ENCODE data around the gene NIN. TPM values are rescaled to one million over a fixed set of nuclear protein-coding genes. Genes with fewer than 3 reads are reported as not detected.

The NIN gene
- total RNA-seq, 1 donor from 2014 or later = 104 TPM

DNA sequence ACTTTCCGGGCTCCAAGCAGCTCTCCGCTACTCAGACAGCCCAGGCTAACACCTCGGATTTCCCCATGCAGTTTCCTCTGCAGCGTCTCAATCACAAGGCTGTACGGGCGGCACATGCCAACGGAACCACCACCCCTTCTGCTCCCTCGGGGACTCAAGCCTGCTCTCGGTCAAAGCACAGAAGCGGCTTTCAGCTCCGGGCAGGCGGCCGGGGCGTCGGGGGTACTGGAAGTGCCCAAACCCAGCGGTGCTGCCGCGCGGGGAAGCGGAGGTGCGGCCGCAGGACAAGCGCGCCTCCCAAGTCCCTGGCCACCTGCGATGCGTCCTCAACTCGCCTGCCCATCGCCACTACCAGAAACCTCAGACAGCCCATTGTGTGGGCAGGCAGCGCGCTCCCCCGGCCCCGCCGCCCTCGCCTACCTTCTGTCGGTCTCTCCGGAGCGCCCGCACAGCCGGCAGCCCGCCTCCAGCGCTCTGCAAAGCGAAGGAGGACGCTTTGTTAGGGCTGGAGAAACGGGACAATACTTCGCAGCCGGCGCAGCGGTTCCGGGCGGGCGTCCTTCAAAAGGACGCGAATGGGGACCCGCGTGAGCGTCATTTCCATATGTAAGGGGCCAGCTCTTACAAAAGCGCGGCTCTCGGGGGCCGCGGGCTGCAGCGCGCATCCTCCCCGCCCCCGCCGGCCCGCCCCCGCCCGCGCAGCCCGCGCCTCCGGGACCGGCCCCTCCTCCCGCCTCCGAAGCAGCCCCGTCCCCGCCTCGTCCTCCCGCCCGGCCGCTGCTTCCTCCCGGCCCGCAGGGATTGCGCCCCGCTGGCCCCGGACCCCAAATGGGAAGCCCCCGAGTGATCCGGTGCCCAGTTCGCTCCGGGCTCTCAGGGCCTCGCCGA lies 674 bp downstream of the NIN start:
- Mint-ChIP-seq H3K4me3 (ENCODE audit: unreplicated experiment) (peak overlapping the region; percentile 99), H3K27ac (ENCODE audit: unreplicated experiment) (peak overlapping the region; percentile 98), H3K4me1 (ENCODE audit: low read depth, unreplicated experiment) (peaks cover 35% of the 10 kb centered on the region), H3K9me3 (ENCODE audit: unreplicated experiment) (peaks cover 20% of the 10 kb centered on the region), H3K36me3 (ENCODE audit: unreplicated experiment) (no peaks in the 10 kb centered on the region), H3K27me3 (ENCODE audit: unreplicated experiment) (peaks cover 14% of the 10 kb centered on the region)
- TF ChIP-seq, protein P1, sequence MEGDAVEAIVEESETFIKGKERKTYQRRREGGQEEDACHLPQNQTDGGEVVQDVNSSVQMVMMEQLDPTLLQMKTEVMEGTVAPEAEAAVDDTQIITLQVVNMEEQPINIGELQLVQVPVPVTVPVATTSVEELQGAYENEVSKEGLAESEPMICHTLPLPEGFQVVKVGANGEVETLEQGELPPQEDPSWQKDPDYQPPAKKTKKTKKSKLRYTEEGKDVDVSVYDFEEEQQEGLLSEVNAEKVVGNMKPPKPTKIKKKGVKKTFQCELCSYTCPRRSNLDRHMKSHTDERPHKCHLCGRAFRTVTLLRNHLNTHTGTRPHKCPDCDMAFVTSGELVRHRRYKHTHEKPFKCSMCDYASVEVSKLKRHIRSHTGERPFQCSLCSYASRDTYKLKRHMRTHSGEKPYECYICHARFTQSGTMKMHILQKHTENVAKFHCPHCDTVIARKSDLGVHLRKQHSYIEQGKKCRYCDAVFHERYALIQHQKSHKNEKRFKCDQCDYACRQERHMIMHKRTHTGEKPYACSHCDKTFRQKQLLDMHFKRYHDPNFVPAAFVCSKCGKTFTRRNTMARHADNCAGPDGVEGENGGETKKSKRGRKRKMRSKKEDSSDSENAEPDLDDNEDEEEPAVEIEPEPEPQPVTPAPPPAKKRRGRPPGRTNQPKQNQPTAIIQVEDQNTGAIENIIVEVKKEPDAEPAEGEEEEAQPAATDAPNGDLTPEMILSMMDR (IDR thresholded peaks at IDR 0.05; ENCODE audit: partially characterized antibody, unreplicated experiment) = no peak
- peak; percentile 72 for DNase-seq

DNA sequence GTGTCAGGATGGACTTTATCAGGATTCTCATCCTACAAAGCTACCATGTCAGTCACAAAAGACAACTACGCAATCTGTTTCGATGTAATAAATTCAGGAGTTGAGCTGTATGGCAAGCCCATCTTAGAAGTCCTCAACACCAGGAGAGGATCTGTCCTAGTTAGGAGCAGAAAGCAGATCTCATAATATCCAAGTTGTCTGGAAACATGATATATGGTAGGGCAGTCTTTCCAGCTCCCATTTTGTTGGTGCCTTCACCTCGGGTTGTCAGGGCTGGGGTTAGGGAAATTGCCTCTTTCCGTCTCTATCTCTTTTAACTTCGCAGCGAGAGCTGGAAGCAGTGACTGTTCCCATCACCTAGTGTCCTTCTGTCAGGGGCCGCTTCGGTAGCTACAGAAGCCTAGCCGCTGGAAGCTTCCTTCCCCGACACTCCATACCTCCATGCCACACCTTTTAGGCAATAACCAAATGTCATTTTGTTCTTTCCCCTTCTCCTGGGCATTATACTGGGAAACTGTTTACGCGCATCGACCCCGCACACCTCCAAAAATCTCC lies 1.4 kb downstream of the NIN start:
- H3K4me3 Mint-ChIP-seq (ENCODE audit: unreplicated experiment) = peak overlapping the region; percentile 99
- DNase-seq = no peak
- TF ChIP-seq, protein P1 (IDR thresholded peaks at IDR 0.05; ENCODE audit: partially characterized antibody, unreplicated experiment) = no peak
- no peaks in the 10 kb centered on the region for H3K36me3 Mint-ChIP-seq (ENCODE audit: unreplicated experiment)
- peak overlapping the region; percentile 98 for H3K27ac Mint-ChIP-seq (ENCODE audit: unreplicated experiment)
- H3K9me3 Mint-ChIP-seq (ENCODE audit: unreplicated experiment) = peaks cover 21% of the 10 kb centered on the region
- peaks cover 14% of the 10 kb centered on the region for H3K27me3 Mint-ChIP-seq (ENCODE audit: unreplicated experiment)
- H3K4me1 Mint-ChIP-seq (ENCODE audit: low read depth, unreplicated experiment) = peaks cover 41% of the 10 kb centered on the region

DNA sequence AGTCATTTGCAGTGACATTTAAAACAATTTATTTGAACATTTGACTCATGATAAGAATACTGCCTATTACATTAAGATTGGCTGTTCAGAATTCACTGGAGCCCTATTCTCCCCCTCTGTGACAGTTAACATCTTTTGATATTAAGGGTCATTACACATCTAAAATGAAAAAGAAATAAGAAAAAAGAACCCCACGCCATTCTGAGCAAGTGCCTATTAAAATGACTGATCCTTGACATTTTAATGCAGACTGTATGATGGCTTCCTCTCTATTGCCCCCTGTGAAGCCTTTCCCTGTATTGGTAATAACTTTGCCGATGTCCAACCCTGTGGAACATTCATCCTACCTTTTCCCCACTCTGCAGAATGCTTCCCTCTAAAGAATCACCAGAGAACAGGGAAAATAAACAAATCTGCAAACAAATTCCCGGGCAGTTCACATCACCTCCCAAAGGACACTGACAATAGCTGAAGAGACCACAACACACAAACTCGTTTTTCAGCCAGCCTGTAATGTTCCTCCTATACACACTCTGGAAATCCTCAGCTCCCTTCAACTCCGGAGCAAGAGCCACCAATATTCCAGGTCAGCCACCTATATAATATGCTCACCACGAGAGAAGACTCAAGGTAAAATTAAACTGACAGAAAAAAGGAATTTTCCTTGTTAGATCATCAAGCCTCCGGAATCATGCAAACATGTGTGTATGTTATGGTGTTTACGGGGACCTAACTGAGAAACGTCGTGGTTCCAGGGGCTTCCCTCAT lies 2.1 kb downstream of the NIN start:
- peaks cover 48% of the 10 kb centered on the region for H3K4me1 Mint-ChIP-seq (ENCODE audit: low read depth, unreplicated experiment)
- H3K9me3 Mint-ChIP-seq (ENCODE audit: unreplicated experiment) = peaks cover 23% of the 10 kb centered on the region
- peak overlapping the region; percentile 99 for H3K4me3 Mint-ChIP-seq (ENCODE audit: unreplicated experiment)
- H3K27ac Mint-ChIP-seq (ENCODE audit: unreplicated experiment) = peak overlapping the region; percentile 98
- no peak for DNase-seq
- H3K36me3 Mint-ChIP-seq (ENCODE audit: unreplicated experiment) = no peaks in the 10 kb centered on the region
- TF ChIP-seq, protein P1 (IDR thresholded peaks at IDR 0.05; ENCODE audit: partially characterized antibody, unreplicated experiment) = no peak
- H3K27me3 Mint-ChIP-seq (ENCODE audit: unreplicated experiment) = peaks cover 14% of the 10 kb centered on the region

DNA sequence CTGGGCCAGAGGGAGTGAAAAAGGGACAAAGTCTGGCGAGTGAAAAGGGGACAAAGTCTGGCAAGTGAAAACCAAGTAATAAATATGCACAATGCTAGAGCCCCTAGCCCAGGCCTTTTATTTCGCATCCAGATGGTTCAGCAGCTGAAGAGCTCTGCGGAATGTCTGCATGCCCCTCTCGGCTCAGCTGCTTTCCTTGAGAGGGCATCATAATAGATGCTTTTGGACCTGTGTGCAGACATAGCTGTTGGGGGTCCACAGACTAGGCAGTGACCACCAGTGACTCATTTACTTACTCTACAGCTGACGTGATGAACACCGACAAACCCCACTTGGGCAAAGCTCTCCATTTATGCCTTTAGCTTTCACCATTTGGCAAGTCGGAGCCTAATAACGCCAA lies 4.3 kb downstream of the NIN start:
- H3K4me3 Mint-ChIP-seq (ENCODE audit: unreplicated experiment) = peak overlapping the region; percentile 80
- no peak for DNase-seq
- peaks cover 11% of the 10 kb centered on the region for H3K27me3 Mint-ChIP-seq (ENCODE audit: unreplicated experiment)
- TF ChIP-seq, protein P1 (IDR thresholded peaks at IDR 0.05; ENCODE audit: partially characterized antibody, unreplicated experiment) = no peak
- peaks cover 25% of the 10 kb centered on the region for H3K9me3 Mint-ChIP-seq (ENCODE audit: unreplicated experiment)
- peak overlapping the region; percentile 62 for H3K27ac Mint-ChIP-seq (ENCODE audit: unreplicated experiment)
- peaks cover 58% of the 10 kb centered on the region for H3K4me1 Mint-ChIP-seq (ENCODE audit: low read depth, unreplicated experiment)
- H3K36me3 Mint-ChIP-seq (ENCODE audit: unreplicated experiment) = no peaks in the 10 kb centered on the region
